Measurements from ENCODE around the gene TJAP1.
"Not testable (repeated sequence)": the region's sequence is repeated elsewhere in the genome, so short reads cannot be mapped to it uniquely, and the experiment has no call there.

TJAP1 gene

GRCh38 chr6:43453831-43454230, 23.5 kb upstream of the TJAP1 start:
- no peak for DNase-seq (ENCODE audit: low spot score)

DNA sequence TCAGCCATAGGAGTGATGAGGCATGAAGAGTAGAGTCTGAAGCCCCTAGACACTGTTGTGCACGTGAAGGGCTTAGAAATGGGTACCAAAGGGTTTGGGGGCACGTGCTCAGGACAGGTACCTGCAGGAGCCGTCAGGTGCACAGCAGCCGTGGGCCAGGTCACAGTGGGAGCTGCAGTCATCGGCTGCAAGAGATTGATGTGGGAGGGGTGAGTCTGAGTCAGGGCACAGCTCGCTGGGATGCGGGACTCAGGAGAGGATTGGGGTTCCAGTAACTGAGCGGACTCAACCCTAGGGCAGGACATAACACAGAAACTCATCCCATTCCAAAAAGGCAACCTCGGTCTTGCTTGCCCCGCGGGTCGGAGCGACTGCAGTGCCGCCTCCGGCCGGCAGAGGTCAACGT, 23.1 kb upstream of the TJAP1 start:
- DNase-seq (ENCODE audit: low spot score) = no peak

DNA sequence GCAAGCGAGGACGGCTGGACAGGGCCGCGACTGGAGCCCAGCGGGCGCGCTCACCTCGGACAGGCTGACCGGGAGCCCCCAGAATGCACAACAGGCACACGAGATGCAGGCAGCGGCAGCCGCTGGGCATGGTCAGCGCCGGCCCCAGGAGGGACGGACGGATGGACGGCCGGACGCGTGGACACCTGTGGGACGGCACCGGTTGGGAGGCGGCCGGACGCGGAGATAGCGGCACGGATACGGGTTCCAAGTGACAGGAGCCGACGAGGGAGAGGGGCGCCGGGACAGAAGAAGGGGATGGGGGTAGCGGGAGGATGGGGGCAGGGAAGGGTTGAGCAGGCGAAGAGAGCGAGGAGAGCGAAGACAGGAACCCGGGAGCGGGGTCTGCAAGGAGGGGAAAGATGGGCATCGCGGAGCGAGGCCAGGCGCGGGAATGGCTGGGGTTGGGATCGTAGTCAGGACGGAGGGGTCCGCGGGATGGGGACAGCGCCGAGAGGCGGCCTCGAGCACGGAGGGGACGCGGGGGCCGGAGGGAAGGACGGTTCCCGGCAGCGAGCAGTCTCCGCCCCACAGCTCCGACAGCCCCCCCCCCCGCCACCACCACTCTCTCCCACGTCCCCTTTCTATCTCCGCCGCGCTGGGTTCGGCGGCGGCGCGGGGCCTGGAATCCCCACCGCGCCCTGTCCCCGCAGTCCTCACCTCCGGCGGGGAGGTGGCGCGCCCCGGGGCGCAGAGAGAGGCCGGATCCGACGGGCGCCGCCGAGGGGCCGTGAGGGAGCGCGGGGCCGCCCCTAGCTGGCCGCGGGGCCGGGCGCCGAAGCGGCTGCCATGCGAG, 22.5 kb upstream of the TJAP1 start:
- peak; percentile 80 for DNase-seq (ENCODE audit: low spot score)

DNA sequence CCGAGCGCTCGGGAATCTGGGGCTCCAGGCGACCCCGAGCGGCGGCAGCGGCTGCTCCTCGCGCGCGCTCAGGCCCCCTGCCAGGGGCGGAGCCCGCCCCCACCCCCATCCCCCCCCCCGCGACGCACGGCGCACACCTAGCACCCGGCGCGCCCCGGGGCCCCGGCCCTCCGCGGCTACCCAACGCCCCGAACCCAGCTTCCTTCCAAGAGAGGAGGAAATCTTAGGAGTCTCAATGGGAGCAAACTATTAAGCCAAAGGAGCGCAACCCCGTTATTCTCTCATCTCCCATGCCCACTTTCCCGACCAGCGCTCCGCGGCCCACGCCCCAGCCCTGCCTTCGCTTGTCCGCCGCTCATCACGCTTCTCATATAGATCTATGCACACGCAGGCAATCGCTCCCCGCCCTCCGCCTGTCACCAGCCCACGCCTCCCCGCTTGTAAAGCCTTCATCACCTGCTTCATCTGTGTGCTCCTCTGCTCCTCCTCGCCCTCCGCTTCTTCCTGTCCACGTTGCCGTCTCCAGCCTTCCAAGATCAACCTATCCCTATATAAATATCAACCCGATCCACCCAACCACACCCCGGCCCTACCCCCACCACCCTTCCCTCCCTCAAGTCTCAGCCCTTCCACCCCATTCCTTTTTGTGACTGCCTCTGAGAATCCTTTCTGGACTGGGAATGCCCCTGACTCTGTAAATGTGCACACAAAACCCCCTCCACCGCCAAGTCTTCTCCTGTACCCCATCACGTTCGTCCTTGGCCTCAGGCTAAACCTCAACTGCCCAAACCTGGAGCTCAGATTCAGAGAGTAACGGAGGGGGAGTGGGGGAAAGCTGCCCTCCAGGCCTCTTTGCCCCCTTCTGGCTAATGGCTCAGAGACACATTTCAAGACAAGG, 21.6 kb upstream of the TJAP1 start, which contains the start of gene DLK2:
DLK2 (minus strand) TSS at position 18 of the 898 bp plus-strand sequence. CDS start 723 bp downstream, outside the sequence.
- no peak for DNase-seq (ENCODE audit: low spot score)

GRCh38 chr6:43457643-43458042, 19.7 kb upstream of the TJAP1 start:
- no peak for DNase-seq (ENCODE audit: low spot score)

DNA sequence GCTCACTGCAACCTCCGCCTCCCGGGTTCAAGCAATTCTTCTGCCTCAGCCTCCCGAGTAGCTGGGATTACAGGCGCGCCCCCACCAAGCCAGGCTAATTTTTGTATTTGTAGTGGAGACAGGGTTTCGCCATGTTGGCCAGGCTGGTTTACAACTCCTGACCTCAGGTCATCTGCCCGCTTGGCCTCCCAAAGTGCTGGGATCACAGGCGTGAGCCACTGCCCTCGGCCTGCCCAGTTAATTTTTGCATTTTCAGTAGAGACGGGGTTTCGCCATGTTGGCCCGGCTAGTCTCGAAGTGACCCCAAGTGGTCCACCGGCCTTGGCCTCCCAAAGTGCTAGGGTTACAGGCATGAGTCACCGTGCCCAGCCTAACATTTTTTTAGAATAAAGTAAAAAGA, 19.2 kb upstream of the TJAP1 start:
- DNase-seq (ENCODE audit: low spot score) = not testable (repeated sequence)

DNA sequence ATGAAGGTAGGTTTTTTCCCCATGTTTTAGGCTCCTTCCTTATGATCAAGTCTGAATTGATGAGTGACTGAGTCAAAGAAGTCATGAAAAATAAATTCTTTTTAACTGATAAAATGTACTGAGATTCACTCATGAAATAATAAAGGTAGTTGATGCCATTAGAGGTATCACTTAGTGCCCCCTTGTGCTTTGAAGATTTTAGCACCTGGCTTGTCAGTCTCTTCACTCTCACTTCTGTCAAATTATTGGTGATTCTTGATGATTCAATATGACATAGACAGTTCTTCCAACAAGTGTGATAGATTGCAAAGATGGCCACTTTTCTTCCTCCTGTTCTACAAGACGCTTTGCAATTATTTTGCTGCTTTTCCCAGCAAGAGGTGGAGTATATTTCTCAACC, 17.8 kb upstream of the TJAP1 start:
- no peak for DNase-seq (ENCODE audit: low spot score)

GRCh38 chr6:43460032-43460431, 17.3 kb upstream of the TJAP1 start:
- DNase-seq (ENCODE audit: low spot score) = no peak

GRCh38 chr6:43461936-43462335, 15.4 kb upstream of the TJAP1 start:
- no peak for DNase-seq (ENCODE audit: low spot score)

- no peak for DNase-seq (ENCODE audit: low spot score)
Observed at GRCh38 chr6:43464337-43464736, 13.0 kb upstream of the TJAP1 start.

- DNase-seq (ENCODE audit: low spot score) = no peak
Observed at GRCh38 chr6:43465948-43466347, 11.4 kb upstream of the TJAP1 start.

- not testable (repeated sequence) for DNase-seq (ENCODE audit: low spot score)
Observed at GRCh38 chr6:43467265-43467664, 10.1 kb upstream of the TJAP1 start.

GRCh38 chr6:43467752-43468151, 9.6 kb upstream of the TJAP1 start:
- DNase-seq (ENCODE audit: low spot score) = no peak

DNA sequence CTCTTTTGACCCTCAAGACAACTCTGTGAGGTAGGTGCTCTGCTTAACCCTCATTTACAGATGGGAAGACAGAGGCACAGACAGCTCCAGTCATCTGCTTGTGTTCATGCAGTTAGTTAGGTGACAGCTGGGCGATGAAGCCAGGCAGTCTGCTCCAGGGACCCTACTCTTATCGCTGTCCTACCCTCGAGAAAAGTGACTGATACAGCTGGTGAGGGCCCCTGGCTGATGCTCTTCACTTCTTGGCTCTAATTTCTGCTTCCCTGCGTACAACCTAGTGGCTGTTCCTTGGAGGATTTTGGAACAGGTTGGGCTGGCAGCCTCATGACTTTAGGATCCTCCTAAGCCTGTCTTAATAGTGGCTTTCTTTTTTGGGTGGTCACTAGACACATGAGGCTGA, 9.1 kb upstream of the TJAP1 start:
- no peak for DNase-seq (ENCODE audit: low spot score)

- no peak for DNase-seq (ENCODE audit: low spot score)
Observed at GRCh38 chr6:43468748-43469681, 8.4 kb upstream of the TJAP1 start.

DNA sequence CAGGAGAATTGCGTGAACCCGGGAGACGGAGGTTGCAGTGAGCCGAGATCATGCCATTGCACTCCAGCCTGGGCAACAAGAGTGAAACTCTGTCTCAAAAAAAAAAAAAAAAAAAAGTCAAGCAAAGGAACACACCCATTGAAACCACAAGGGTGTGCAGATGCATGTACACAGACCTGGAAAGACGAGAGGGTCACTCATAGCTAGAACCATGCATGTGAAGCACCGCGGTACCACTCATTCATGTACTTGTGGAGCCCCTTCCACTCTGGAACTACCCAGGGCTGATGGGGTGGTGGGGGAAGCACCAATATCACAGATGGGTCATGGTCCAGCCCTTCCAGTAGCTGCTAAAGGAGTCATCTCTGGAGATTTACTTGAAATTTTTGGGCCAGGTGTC, 7.4 kb upstream of the TJAP1 start:
- no peak for DNase-seq (ENCODE audit: low spot score)

DNA sequence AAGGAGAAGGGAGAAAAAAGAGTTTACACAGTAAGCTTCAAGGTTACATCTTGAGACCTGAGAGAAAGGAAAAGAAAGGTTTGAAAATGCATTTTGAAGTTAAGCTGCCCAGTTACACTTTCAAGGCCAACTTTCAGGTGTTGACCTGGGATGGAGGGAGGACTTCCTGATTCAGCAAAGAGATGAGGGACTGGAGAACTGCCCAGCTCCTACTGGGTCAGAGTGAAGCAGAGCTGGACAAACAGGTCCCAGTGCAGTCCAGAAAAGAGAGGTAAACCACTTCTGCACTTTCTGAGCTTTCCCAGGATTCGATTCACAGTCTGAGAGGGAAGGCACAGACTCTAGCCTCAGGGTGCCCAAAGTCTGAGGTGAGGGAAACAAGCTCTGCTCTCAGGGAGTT, 6.0 kb upstream of the TJAP1 start:
- DNase-seq (ENCODE audit: low spot score) = no peak

DNA sequence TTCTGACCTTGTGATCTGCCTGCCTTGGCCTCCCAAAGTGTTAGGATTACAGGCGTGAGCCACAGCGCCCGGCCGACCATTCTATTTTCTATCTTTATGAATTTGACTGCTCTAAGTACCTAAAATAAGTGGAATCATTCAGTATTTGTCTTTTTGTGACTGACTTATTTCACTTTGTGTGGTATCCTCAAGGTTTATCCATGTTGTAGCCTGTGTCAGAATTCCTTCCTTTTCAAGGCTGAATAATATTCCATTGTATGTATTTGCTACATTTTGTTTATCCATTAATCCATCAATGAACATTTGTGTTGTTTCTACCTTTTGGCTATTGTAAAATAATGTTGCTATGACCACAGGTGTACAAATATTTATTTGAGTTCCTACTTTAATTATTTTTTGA, 4.9 kb upstream of the TJAP1 start:
- no peak for DNase-seq (ENCODE audit: low spot score)

- no peak for DNase-seq (ENCODE audit: low spot score)
Observed at GRCh38 chr6:43475516-43475915, 1.9 kb upstream of the TJAP1 start.

DNA sequence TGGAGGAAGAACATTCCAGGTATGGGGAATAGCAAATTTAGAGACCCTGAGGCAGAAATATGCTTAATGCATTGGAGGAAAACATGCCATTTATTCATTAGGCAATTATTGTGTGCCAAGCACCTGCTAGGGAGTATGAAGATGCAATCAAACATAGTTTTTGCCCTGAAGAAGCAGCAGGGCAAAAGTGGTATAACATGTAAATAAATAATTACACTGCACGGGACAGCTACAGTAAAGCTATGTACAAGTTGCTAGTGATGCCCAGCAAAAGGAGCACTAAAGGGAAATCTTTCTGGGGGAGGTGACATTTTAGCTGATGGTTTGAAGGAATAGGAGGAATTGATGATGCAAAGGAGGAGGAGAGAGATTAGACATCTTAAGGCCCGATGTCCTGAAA, 624 bp upstream of the TJAP1 start:
- no peak for DNase-seq (ENCODE audit: low spot score)

GRCh38 chr6:43478008-43478372, 620 bp downstream of the TJAP1 start:
- DNase-seq (ENCODE audit: low spot score) = no peak

- DNase-seq (ENCODE audit: low spot score) = no peak
Observed at GRCh38 chr6:43481075-43481474, 3.7 kb downstream of the TJAP1 start.

All from globus pallidus (tissue), 1 donor.